PC-3 (cell line): Measurements from ENCODE around the gene MFAP2.

Source experiments
- EZH2phosphoT487 ChIP-seq: fragments of 300-600 bp; sonication (generic); IDR thresholded peaks from 2 replicates; pipeline ENCODE4 v1.6.1; 2018; ENCODE audit warnings: mild to moderate bottlenecking, antibody characterized with exemption, low read length, borderline replicate concordance
- TF ChIP-seq, protein P1 (sequence below): fragments of 300-600 bp; sonication (generic); conservative IDR thresholded peaks from 2 replicates; pipeline ENCODE4 v1.5.1; 2017; ENCODE audit warnings: antibody characterized with exemption, low read depth, mild to moderate bottlenecking, low read length

- TF ChIP-seq, protein P1, sequence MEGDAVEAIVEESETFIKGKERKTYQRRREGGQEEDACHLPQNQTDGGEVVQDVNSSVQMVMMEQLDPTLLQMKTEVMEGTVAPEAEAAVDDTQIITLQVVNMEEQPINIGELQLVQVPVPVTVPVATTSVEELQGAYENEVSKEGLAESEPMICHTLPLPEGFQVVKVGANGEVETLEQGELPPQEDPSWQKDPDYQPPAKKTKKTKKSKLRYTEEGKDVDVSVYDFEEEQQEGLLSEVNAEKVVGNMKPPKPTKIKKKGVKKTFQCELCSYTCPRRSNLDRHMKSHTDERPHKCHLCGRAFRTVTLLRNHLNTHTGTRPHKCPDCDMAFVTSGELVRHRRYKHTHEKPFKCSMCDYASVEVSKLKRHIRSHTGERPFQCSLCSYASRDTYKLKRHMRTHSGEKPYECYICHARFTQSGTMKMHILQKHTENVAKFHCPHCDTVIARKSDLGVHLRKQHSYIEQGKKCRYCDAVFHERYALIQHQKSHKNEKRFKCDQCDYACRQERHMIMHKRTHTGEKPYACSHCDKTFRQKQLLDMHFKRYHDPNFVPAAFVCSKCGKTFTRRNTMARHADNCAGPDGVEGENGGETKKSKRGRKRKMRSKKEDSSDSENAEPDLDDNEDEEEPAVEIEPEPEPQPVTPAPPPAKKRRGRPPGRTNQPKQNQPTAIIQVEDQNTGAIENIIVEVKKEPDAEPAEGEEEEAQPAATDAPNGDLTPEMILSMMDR: no peak
- no peak for TF ChIP-seq EZH2phosphoT487
These were observed 3.2 kb upstream of the MFAP2 start for GRCh38 chr1:16983649-16984048.
